ENCODE results near the gene H1-8.

The H1-8 gene

GRCh38 chr3:129579991-129580390 is 37.0 kb downstream of the H1-8 start:
- WGBS (ENCODE audit: insufficient coverage, insufficient read length) = no CpG with 5 or more reads among the region's 10 CpGs
- no peak overlapping the region for H3K27ac ChIP-seq (ENCODE audit: low read length)
- DNase-seq (ENCODE audit: low read depth, low spot score) = no peak
- H3K4me3 ChIP-seq (ENCODE audit: low read length) = no peak overlapping the region
- H3K4me1 ChIP-seq (ENCODE audit: control insufficient read depth, insufficient read depth, low read length) = no peaks in the 10 kb centered on the region; the same call in 1 of the 2 replicates
- peaks cover 5% of the 10 kb centered on the region; the same call in 1 of the 2 replicates for H3K36me3 ChIP-seq (ENCODE audit: control insufficient read depth, insufficient read depth, low read length)
- no peaks in the 10 kb centered on the region for H3K9me3 ChIP-seq (ENCODE audit: control insufficient read depth, insufficient read depth, low read length)
- no peaks in the 10 kb centered on the region for H3K27me3 ChIP-seq (ENCODE audit: control insufficient read depth, insufficient read depth, low read length)

- peaks cover 12% of the 10 kb centered on the region; the same call in 1 of the 2 replicates for H3K36me3 ChIP-seq (ENCODE audit: control insufficient read depth, insufficient read depth, low read length)
- no peak overlapping the region for H3K27ac ChIP-seq (ENCODE audit: low read length)
- no peaks in the 10 kb centered on the region for H3K9me3 ChIP-seq (ENCODE audit: control insufficient read depth, insufficient read depth, low read length)
- H3K27me3 ChIP-seq (ENCODE audit: control insufficient read depth, insufficient read depth, low read length) = no peaks in the 10 kb centered on the region
- no peak for DNase-seq (ENCODE audit: low read depth, low spot score)
- no peaks in the 10 kb centered on the region; the same call in 1 of the 2 replicates for H3K4me1 ChIP-seq (ENCODE audit: control insufficient read depth, insufficient read depth, low read length)
- no CpG with 5 or more reads among the region's 8 CpGs for WGBS (ENCODE audit: insufficient coverage, insufficient read length)
- no peak overlapping the region for H3K4me3 ChIP-seq (ENCODE audit: low read length)
Observed at GRCh38 chr3:129581623-129582022, 38.6 kb downstream of the H1-8 start.

- no peak overlapping the region for H3K4me3 ChIP-seq (ENCODE audit: low read length)
- peaks cover 12% of the 10 kb centered on the region; the same call in 1 of the 2 replicates for H3K36me3 ChIP-seq (ENCODE audit: control insufficient read depth, insufficient read depth, low read length)
Observed at GRCh38 chr3:129582799-129583198, 39.8 kb downstream of the H1-8 start.

GRCh38 chr3:129583289-129583688 is 40.3 kb downstream of the H1-8 start:
- H3K27me3 ChIP-seq (ENCODE audit: control insufficient read depth, insufficient read depth, low read length) = no peaks in the 10 kb centered on the region
- H3K4me3 ChIP-seq (ENCODE audit: low read length) = no peak overlapping the region; the same call in 1 of the 2 replicates
- H3K9me3 ChIP-seq (ENCODE audit: control insufficient read depth, insufficient read depth, low read length) = no peaks in the 10 kb centered on the region
- WGBS (ENCODE audit: insufficient coverage, insufficient read length) = no CpG with 5 or more reads among the region's 9 CpGs
- no peaks in the 10 kb centered on the region; the same call in 1 of the 2 replicates for H3K4me1 ChIP-seq (ENCODE audit: control insufficient read depth, insufficient read depth, low read length)
- H3K36me3 ChIP-seq (ENCODE audit: control insufficient read depth, insufficient read depth, low read length) = peaks cover 12% of the 10 kb centered on the region; the same call in 1 of the 2 replicates
- no peak overlapping the region for H3K27ac ChIP-seq (ENCODE audit: low read length)
- no peak for DNase-seq (ENCODE audit: low read depth, low spot score)

More at GRCh38 chr3:129582799-129583198, 39.8 kb downstream of the H1-8 start:
- H3K9me3 ChIP-seq (ENCODE audit: control insufficient read depth, insufficient read depth, low read length) = no peaks in the 10 kb centered on the region
- no peaks in the 10 kb centered on the region; the same call in 1 of the 2 replicates for H3K4me1 ChIP-seq (ENCODE audit: control insufficient read depth, insufficient read depth, low read length)
- no CpG with 5 or more reads among the region's 5 CpGs for WGBS (ENCODE audit: insufficient coverage, insufficient read length)
- H3K27me3 ChIP-seq (ENCODE audit: control insufficient read depth, insufficient read depth, low read length) = no peaks in the 10 kb centered on the region
- no peak for DNase-seq (ENCODE audit: low read depth, low spot score)
- no peak overlapping the region for H3K27ac ChIP-seq (ENCODE audit: low read length)

DNA sequence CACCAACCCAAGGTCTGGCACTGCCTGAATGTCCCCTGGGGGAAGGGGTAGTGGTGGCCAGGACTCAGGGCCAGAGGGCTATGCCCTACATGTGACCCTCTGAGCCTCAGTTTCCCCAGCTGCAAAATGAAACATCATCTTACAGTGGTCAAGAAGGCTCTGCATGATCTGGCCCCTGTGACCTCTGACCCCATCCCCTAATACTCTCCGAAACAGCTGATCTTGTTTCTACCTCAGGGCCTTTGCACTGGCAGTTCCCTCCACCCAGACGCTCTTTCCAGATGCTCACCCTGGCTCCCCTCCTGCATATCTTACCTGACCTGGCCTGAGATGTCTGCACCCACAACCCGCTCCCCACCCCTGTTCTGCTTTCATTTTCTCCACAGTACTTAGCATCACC is 41.7 kb downstream of the H1-8 start:
- Histone ChIP-seq H3K4me1 (ENCODE audit: control insufficient read depth, insufficient read depth, low read length) (no peaks in the 10 kb centered on the region; the same call in 1 of the 2 replicates), H3K27me3 (ENCODE audit: control insufficient read depth, insufficient read depth, low read length) (no peaks in the 10 kb centered on the region), H3K36me3 (ENCODE audit: control insufficient read depth, insufficient read depth, low read length) (peaks cover 12% of the 10 kb centered on the region; the same call in 1 of the 2 replicates), H3K9me3 (ENCODE audit: control insufficient read depth, insufficient read depth, low read length) (no peaks in the 10 kb centered on the region), H3K27ac (ENCODE audit: low read length) (no peak overlapping the region), H3K4me3 (ENCODE audit: low read length) (no peak overlapping the region)
- no peak for DNase-seq (ENCODE audit: low read depth, low spot score)
- WGBS (ENCODE audit: insufficient coverage, insufficient read length) = no CpG with 5 or more reads among the region's 3 CpGs

- DNase-seq (ENCODE audit: low read depth, low spot score) = no peak
- no peaks in the 10 kb centered on the region; the same call in 1 of the 2 replicates for H3K4me1 ChIP-seq (ENCODE audit: control insufficient read depth, insufficient read depth, low read length)
- H3K9me3 ChIP-seq (ENCODE audit: control insufficient read depth, insufficient read depth, low read length) = no peaks in the 10 kb centered on the region
- H3K4me3 ChIP-seq (ENCODE audit: low read length) = no peak overlapping the region
- peaks cover 12% of the 10 kb centered on the region; the same call in 1 of the 2 replicates for H3K36me3 ChIP-seq (ENCODE audit: control insufficient read depth, insufficient read depth, low read length)
- no peaks in the 10 kb centered on the region for H3K27me3 ChIP-seq (ENCODE audit: control insufficient read depth, insufficient read depth, low read length)
- no peak overlapping the region for H3K27ac ChIP-seq (ENCODE audit: low read length)
- WGBS (ENCODE audit: insufficient coverage, insufficient read length) = no CpG with 5 or more reads among the region's 27 CpGs
Observed at GRCh38 chr3:129585949-129586657, 43.1 kb downstream of the H1-8 start.

GRCh38 chr3:129586746-129587430 is 43.9 kb downstream of the H1-8 start:
- WGBS (ENCODE audit: insufficient coverage, insufficient read length) = no CpG with 5 or more reads among the region's 17 CpGs
- Histone ChIP-seq H3K27ac (ENCODE audit: low read length) (no peak overlapping the region), H3K9me3 (ENCODE audit: control insufficient read depth, insufficient read depth, low read length) (no peaks in the 10 kb centered on the region), H3K4me3 (ENCODE audit: low read length) (no peak overlapping the region), H3K36me3 (ENCODE audit: control insufficient read depth, insufficient read depth, low read length) (peaks cover 12% of the 10 kb centered on the region; the same call in 1 of the 2 replicates), H3K4me1 (ENCODE audit: control insufficient read depth, insufficient read depth, low read length) (peaks cover 1% of the 10 kb centered on the region), H3K27me3 (ENCODE audit: control insufficient read depth, insufficient read depth, low read length) (no peaks in the 10 kb centered on the region)
- DNase-seq (ENCODE audit: low read depth, low spot score) = no peak

DNA sequence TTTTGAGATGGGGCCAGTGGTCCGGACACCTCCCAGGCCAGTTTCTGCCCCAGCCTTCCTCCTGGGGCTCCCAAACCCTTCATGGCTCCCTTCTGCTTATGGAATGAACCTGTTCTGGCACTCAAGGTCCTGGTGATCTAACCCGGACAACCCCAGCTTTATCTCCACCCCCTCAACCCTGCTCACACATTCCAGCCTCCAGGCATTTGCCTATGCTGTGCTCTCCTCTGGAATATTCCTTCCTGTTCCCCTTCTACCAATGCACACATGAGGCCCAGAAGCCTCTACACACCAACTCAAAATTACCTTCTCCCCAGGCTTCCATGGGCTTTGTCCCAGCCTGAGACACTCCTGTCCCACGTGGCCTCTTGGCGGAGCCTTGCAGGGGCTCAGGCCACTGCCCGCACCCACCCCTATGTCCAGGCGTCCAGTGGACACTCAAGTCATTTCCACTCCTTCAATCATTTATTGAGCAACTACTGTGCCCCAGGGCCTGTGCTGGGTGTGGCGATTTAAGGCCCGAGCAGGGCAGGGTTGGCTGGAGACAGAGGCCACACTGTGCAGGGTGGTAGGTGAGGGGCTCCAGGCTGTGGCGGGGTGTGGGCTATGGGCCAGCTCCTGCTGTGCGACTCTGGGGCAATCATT is 44.7 kb downstream of the H1-8 start:
- H3K27me3 ChIP-seq (ENCODE audit: control insufficient read depth, insufficient read depth, low read length) = no peaks in the 10 kb centered on the region
- H3K27ac ChIP-seq (ENCODE audit: low read length) = no peak overlapping the region

DNA sequence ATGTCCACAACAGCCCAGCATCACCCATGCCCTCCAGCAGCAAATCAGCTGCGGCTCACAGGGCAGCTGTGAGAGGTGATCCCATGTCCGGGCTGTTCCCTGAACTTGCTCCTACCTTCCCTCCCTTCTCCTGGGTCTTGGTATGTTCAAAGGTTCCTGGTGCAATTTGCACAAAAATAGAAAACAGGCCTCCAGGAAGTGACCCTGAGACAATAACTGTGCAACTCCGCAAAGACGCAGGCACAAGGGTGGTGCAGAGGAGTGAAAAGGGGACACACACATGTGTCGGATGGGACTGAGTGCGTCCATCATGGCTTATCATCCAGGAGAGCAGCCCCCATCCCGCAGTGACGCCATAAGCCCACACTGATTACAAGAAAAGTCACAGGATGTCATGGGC is 47.2 kb downstream of the H1-8 start:
- WGBS (ENCODE audit: insufficient coverage, insufficient read length) = no CpG with 5 or more reads among the region's 8 CpGs
- peaks cover 14% of the 10 kb centered on the region for H3K4me1 ChIP-seq (ENCODE audit: control insufficient read depth, insufficient read depth, low read length)
- no peak for DNase-seq (ENCODE audit: low read depth, low spot score)
- no peak overlapping the region for H3K4me3 ChIP-seq (ENCODE audit: low read length)
- no peaks in the 10 kb centered on the region for H3K27me3 ChIP-seq (ENCODE audit: control insufficient read depth, insufficient read depth, low read length)
- no peaks in the 10 kb centered on the region for H3K9me3 ChIP-seq (ENCODE audit: control insufficient read depth, insufficient read depth, low read length)
- peaks cover 7% of the 10 kb centered on the region; the same call in 1 of the 2 replicates for H3K36me3 ChIP-seq (ENCODE audit: control insufficient read depth, insufficient read depth, low read length)
- H3K27ac ChIP-seq (ENCODE audit: low read length) = no peak overlapping the region

More for the DNA sequence above, 44.7 kb downstream of the H1-8 start:
- WGBS (ENCODE audit: insufficient coverage, insufficient read length) = no CpG with 5 or more reads among the region's 10 CpGs
- DNase-seq (ENCODE audit: low read depth, low spot score) = no peak
- Histone ChIP-seq H3K4me1 (ENCODE audit: control insufficient read depth, insufficient read depth, low read length) (peaks cover 4% of the 10 kb centered on the region), H3K4me3 (ENCODE audit: low read length) (no peak overlapping the region), H3K9me3 (ENCODE audit: control insufficient read depth, insufficient read depth, low read length) (no peaks in the 10 kb centered on the region), H3K36me3 (ENCODE audit: control insufficient read depth, insufficient read depth, low read length) (peaks cover 9% of the 10 kb centered on the region; the same call in 1 of the 2 replicates)

DNA sequence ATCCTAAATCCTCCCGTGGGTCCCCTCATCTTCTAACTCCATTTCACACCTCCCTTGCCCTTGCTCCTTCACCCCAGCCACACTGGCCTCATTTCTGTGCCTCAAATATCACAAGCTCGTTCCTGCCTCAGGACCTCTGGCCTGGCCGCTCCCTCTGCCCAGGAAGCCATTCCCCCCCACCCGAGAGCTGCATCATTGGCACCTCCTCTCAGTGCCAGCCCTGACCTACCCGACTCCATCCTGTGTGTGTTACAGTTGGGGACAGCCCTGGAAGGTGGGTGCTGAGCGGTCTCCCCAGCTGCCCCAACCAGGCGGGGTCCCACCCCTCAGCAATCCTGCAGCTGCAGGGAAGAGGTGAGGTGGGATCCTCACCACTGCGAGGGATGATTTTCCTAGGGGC is 49.0 kb downstream of the H1-8 start:
- Histone ChIP-seq H3K36me3 (ENCODE audit: control insufficient read depth, insufficient read depth, low read length) (no peaks in the 10 kb centered on the region), H3K27ac (ENCODE audit: low read length) (no peak overlapping the region), H3K27me3 (ENCODE audit: control insufficient read depth, insufficient read depth, low read length) (no peaks in the 10 kb centered on the region), H3K4me3 (ENCODE audit: low read length) (no peak overlapping the region), H3K4me1 (ENCODE audit: control insufficient read depth, insufficient read depth, low read length) (peaks cover 19% of the 10 kb centered on the region), H3K9me3 (ENCODE audit: control insufficient read depth, insufficient read depth, low read length) (no peaks in the 10 kb centered on the region)
- DNase-seq (ENCODE audit: low read depth, low spot score) = no peak
- no CpG with 5 or more reads among the region's 8 CpGs for WGBS (ENCODE audit: insufficient coverage, insufficient read length)

Data from iPS DF 6.9 (cell line).